ENCODE data around the gene ZDHHC22.

ZDHHC22 gene

DNA sequence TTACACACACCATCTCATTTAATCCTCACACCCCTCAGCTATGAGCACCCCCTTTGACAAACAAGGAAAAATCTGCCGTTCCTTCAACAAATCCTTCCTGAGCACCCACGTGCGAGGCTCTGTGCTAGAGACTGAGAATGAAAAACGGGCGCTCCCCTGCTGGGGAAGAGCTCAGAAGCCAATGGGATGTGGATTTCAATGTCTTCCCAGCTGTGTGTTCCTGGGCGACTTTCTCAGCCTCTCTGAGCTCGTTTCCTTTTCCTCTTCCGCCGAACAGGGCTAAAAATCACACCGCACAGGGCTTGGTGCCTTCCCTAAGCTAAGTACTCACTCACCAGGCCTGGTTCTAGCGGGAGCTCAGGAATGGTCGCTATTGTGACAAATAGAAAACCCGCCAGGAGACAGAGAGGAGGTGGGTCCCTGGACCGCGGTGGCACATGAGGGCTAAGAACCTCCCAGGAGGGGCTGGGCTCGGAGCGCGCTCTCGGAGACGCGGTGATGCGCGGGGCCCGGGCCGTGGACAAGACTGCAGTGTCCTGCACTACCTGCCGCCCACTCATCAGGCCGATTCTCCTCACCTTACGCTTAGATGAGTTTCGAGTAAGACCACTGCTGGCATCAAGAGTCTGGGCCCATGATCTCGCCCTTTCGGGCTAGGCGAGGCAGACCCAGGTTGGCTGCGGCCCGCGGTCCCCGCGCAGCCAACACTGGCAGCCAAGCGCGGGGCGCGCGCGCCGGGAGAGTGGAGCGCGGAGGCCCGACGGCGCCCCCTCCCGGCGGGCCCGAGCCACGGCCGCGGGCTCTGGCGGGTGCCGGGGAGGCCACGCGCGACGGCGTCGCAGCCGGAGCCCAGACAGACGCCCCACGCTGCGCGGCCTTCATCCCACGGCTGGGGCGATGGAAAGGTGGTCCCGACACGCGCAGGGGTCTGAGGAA lies 17.0 kb downstream of the ZDHHC22 start:
- H3K9me3 ChIP-seq (ENCODE audit: low read length), result no peaks in the 10 kb centered on the region
- H3K36me3 ChIP-seq (ENCODE audit: insufficient read depth, low read length), result peaks cover 12% of the 10 kb centered on the region
- peaks cover 0 to 8% of the 10 kb centered on the region in 2 donors for H3K27me3 ChIP-seq (ENCODE audit: control insufficient read depth in 1 of 2, insufficient read depth in 2 of 2, low read length in 2 of 2)
- H3K4me1 ChIP-seq (ENCODE audit: insufficient read depth, low read length), result peaks cover 26% of the 10 kb centered on the region
- H3K27ac ChIP-seq (ENCODE audit: low read depth, low read length), result no peak overlapping the region
- peak overlapping the region; percentile 56 to 72 for H3K4me3 ChIP-seq (ENCODE audit: low read depth in 1 of 2, low read length in 2 of 2)
- H3K9ac ChIP-seq (ENCODE audit: low read length), result no peak overlapping the region

DNA sequence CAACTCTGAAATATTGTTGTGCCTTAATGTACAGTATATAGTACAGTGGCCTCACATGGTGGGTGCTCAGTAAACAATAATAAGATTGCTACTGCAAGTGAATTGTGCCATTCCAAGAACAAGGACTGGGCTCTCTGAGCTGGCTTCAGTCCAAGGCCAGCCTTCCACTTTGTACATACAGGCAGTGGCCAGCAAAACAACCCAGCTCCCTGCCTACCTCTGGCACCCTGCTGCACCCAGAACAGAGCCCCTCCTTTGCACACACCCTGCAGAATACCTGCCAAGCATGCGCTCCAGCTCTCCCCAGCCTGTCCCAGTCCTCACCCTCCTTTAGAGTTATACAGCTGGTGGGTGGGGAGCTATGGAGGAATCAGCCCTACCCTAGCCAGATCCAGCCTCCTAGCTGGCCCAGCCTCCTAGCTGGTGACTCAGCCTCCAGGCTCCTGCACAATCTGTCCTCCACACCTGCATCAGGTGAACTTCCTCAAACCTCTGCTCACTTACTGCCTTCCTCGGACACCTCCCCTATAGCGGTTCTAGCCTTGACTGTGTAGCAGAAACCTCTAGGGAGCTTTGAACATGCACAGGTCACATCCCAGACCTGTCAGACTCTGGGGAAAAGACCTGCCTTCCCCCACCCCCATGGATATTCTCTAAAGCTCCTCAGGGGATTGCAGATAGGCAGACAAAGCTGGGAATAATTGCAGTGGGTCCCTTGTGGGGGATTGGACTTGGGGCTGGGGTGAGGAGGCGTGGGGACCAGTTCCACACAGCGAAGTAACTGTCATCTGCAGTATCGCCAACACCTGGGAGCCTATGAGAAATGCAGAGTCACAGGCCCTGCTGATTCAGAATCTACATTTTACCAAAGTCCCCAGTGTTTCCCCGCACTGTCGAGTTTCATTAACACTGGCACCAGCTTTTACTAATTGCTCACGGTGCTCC lies 17.9 kb downstream of the ZDHHC22 start:
- Histone ChIP-seq H3K9ac (ENCODE audit: low read length) (no peak overlapping the region), H3K27ac (ENCODE audit: low read depth, low read length) (no peak overlapping the region), H3K9me3 (ENCODE audit: low read length) (no peaks in the 10 kb centered on the region), H3K4me3 (ENCODE audit: low read depth in 1 of 2, low read length in 2 of 2) (peak overlapping the region in 1 of 2 donors; percentile 56), H3K36me3 (ENCODE audit: insufficient read depth, low read length) (peaks cover 12% of the 10 kb centered on the region), H3K27me3 (ENCODE audit: control insufficient read depth in 1 of 2, insufficient read depth in 2 of 2, low read length in 2 of 2) (peaks cover 0 to 8% of the 10 kb centered on the region in 2 donors), H3K4me1 (ENCODE audit: insufficient read depth, low read length) (peaks cover 26% of the 10 kb centered on the region)

DNA sequence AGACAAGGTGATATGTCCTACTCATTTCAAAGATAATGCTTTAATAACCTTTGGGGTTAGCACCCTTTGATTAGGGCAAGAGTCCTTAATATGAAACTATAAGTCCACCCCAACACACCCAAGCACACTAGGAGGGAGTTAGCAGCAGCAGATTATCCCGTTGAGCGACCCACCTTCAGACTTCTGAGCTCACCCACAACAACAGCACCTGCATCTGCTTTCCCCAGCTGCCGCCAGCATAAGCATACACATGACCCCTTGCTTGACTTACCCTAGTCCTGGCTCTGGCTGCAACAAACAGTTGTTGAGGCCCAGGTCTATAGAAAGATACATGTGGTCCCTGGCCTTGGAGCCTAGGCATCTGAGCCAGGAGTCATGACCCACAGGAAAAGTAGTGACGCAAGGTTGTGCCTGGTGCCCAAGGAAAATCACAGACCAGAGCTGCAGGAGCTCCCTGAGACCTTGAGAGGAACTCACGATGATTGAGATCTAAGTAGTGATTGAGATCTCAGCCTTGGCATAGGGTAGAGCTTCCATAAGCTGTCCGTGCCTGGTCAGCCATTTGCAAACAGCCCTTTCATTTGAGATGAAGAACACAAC lies 19.0 kb downstream of the ZDHHC22 start:
- H3K4me3 ChIP-seq (ENCODE audit: low read depth in 1 of 2, low read length in 2 of 2), result no peak overlapping the region
- no peak overlapping the region for H3K27ac ChIP-seq (ENCODE audit: low read depth, low read length)
- no peaks in the 10 kb centered on the region for H3K9me3 ChIP-seq (ENCODE audit: low read length)
- peaks cover 17% of the 10 kb centered on the region for H3K36me3 ChIP-seq (ENCODE audit: insufficient read depth, low read length)
- H3K9ac ChIP-seq (ENCODE audit: low read length), result no peak overlapping the region
- peaks cover 26% of the 10 kb centered on the region for H3K4me1 ChIP-seq (ENCODE audit: insufficient read depth, low read length)
- peaks cover 0 to 3% of the 10 kb centered on the region in 2 donors for H3K27me3 ChIP-seq (ENCODE audit: control insufficient read depth in 1 of 2, insufficient read depth in 2 of 2, low read length in 2 of 2)

DNA sequence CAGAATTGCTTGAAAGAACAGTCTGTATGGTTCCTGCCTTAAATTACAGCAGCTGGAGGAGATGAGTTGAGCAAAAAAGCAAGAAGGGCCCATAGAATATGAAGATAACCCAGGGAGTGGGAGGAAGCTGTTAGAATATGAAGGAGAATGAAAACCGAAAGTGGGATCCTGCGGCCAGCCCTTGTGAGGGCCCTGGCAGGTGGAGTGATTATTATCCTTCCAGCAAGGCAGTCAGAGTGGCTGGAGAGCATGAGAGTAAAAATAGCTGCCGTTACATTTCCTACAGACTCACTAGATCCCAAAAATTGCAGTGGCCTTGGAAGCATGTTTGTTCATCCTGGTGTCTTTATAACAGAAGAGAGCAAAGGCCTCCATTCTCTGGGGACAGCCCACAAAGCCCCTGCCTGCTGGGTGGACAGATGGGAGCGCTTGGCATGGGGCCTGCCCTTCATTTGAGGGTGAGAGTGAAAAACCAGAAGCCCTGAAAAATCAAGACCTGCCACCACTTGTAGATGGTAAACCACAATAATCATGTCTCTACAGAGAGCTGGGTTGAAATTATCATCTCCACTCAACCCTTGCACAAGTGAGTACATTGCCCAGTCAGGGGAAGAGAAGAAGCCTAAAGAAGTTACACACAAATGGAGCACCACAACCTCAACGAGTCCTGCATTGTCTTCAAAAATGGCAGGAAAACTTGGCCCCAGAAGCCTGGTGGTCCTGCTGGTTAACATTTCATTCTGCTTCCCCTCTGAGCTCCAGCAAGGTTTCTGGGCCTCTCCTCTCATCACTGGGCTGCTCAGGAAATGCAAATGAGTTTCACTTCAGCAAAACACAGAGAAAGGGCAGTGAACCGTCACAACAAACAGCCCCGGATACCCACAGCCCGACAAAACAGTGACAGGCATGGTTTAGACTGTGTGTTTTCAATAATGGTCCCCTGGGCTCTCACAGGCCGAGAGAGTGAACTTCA lies 20.5 kb downstream of the ZDHHC22 start:
- Histone ChIP-seq H3K9ac (ENCODE audit: low read length) (no peak overlapping the region), H3K4me1 (ENCODE audit: insufficient read depth, low read length) (peaks cover 26% of the 10 kb centered on the region), H3K9me3 (ENCODE audit: low read length) (no peaks in the 10 kb centered on the region), H3K27ac (ENCODE audit: low read depth, low read length) (peak overlapping the region; percentile 24), H3K36me3 (ENCODE audit: insufficient read depth, low read length) (peaks cover 31% of the 10 kb centered on the region), H3K4me3 (ENCODE audit: low read depth in 1 of 2, low read length in 2 of 2) (no peak overlapping the region), H3K27me3 (ENCODE audit: control insufficient read depth in 1 of 2, insufficient read depth in 2 of 2, low read length in 2 of 2) (no peaks in the 10 kb centered on the region)

DNA sequence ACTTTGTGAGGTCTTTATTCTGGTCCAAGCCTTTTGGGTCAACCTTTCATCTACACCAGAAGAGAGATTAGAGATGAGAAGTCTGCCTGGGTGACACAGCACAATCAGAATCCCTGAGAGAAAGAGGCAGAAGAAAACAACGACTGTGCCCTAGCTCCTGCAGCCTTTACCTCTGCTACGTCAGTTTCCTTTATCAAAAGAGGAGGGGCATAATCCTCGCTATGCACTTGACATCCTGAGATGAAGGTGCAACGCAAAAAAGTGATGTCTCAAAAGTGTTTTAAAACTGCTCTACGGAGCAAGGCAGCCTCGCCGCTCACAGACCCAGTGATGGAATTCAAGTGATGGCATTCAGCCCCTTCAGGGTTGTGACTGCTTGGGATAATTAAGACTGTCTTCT lies 21.7 kb downstream of the ZDHHC22 start:
- Histone ChIP-seq H3K9ac (ENCODE audit: low read length) (no peak overlapping the region), H3K4me3 (ENCODE audit: low read depth in 1 of 2, low read length in 2 of 2) (no peak overlapping the region), H3K4me1 (ENCODE audit: insufficient read depth, low read length) (peaks cover 21% of the 10 kb centered on the region), H3K9me3 (ENCODE audit: low read length) (no peaks in the 10 kb centered on the region), H3K27me3 (ENCODE audit: control insufficient read depth in 1 of 2, insufficient read depth in 2 of 2, low read length in 2 of 2) (no peaks in the 10 kb centered on the region), H3K27ac (ENCODE audit: low read depth, low read length) (no peak overlapping the region), H3K36me3 (ENCODE audit: insufficient read depth, low read length) (peaks cover 36% of the 10 kb centered on the region)

DNA sequence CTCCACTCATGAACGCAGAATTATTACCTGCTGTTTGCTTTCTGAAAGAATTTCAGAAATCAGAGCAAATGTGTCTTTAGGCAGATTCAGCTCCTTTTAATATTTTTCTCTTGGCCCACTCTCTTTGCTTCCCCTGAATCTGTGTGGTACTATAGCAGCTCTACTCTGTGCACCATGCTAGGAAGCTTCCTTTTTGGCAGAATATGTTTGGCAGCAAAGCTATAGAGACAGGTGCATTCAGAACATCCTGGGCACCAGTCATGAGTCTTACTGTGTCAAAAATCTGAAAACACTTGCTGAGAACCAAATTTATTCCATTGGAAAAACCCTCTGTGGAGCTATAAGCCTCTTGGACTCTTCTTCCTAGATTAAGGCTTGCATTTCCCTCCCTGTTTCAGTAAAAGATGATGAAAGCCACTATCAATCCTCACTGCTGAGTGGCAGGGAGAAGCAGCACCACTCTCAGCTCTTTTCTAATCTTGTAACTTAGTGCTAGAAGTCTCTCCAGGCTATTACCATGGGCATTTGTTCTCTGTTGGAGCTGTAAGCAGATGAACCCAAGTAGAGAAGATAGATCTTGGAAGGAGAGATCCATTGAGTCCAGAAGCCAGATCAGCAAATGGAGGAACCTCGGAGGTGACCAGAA lies 25.3 kb downstream of the ZDHHC22 start:
- peaks cover 14% of the 10 kb centered on the region for H3K4me1 ChIP-seq (ENCODE audit: insufficient read depth, low read length)
- H3K36me3 ChIP-seq (ENCODE audit: insufficient read depth, low read length), result peaks cover 48% of the 10 kb centered on the region
- H3K27me3 ChIP-seq (ENCODE audit: control insufficient read depth in 1 of 2, insufficient read depth in 2 of 2, low read length in 2 of 2), result no peaks in the 10 kb centered on the region
- no peak overlapping the region for H3K4me3 ChIP-seq (ENCODE audit: low read depth in 1 of 2, low read length in 2 of 2)
- H3K27ac ChIP-seq (ENCODE audit: low read depth, low read length), result no peak overlapping the region
- no peaks in the 10 kb centered on the region for H3K9me3 ChIP-seq (ENCODE audit: low read length)
- no peak overlapping the region for H3K9ac ChIP-seq (ENCODE audit: low read length)

DNA sequence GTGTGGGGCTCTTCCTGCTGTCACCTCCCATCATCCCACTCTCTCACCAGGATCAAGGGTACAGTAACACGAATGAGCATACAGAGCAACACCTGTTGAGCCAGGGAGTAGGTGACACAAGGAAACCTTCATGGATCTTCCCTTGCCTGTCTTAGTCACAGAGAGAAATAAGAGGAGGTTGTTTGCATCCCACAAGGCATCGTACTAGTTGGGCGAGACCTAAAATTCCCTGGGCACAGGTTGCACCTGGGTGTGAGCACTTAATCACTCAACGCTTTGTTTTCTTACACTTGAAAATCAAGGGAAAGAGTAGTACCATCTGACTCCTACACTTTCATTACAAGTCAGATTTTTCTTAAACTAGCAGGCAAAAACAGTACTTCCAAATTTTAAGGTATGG lies 27.0 kb downstream of the ZDHHC22 start:
- Histone ChIP-seq H3K27me3 (ENCODE audit: control insufficient read depth in 1 of 2, insufficient read depth in 2 of 2, low read length in 2 of 2) (no peaks in the 10 kb centered on the region), H3K4me3 (ENCODE audit: low read depth in 1 of 2, low read length in 2 of 2) (no peak overlapping the region), H3K36me3 (ENCODE audit: insufficient read depth, low read length) (peaks cover 51% of the 10 kb centered on the region), H3K9me3 (ENCODE audit: low read length) (no peaks in the 10 kb centered on the region), H3K4me1 (ENCODE audit: insufficient read depth, low read length) (peaks cover 22% of the 10 kb centered on the region), H3K9ac (ENCODE audit: low read length) (no peak overlapping the region), H3K27ac (ENCODE audit: low read depth, low read length) (no peak overlapping the region)

DNA sequence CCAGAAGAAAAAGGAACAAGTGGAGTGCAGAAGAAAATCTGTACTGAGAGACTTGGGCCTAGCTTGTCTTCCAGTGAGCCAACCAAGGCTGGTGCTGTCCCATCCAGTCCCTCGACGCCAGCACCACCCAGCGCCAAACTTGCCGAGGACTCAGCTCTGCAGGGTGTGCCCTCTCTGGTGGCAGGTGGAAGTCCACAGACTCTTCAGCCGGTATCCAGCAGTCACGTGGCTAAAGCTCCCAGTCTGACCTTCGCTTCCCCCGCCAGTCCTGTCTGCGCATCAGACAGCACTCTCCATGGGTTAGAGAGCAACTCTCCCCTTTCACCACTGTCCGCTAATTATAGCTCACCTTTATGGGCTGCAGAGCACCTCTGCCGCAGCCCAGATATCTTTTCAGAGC lies 27.9 kb downstream of the ZDHHC22 start:
- peaks cover 28% of the 10 kb centered on the region for H3K4me1 ChIP-seq (ENCODE audit: insufficient read depth, low read length)
- H3K9ac ChIP-seq (ENCODE audit: low read length), result no peak overlapping the region
- no peaks in the 10 kb centered on the region for H3K9me3 ChIP-seq (ENCODE audit: low read length)
- H3K27ac ChIP-seq (ENCODE audit: low read depth, low read length), result no peak overlapping the region
- H3K27me3 ChIP-seq (ENCODE audit: control insufficient read depth in 1 of 2, insufficient read depth in 2 of 2, low read length in 2 of 2), result no peaks in the 10 kb centered on the region
- H3K4me3 ChIP-seq (ENCODE audit: low read depth in 1 of 2, low read length in 2 of 2), result no peak overlapping the region
- peaks cover 61% of the 10 kb centered on the region for H3K36me3 ChIP-seq (ENCODE audit: insufficient read depth, low read length)

DNA sequence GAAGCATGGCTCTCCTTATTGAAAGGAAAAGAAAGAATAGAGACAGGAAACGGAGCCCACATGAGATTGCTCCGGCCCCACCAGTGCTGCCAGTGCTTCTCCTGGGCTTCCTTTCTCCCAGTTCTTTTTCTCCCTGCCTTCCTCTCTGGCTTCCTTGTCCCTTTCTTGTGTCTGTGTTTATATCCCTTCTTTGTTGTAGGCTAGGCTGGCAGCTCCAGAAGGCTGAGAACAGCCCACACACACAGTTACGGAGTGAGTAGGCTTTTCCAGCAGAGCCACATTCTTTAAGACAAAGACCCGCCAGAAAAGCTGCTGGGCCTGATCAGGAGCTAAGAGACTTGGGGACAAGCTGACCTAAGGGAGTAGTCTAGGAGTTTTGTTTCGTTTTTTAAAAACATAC lies 30.6 kb downstream of the ZDHHC22 start:
- Histone ChIP-seq H3K9me3 (ENCODE audit: low read length) (no peaks in the 10 kb centered on the region), H3K9ac (ENCODE audit: low read length) (peak overlapping the region; percentile 23), H3K4me1 (ENCODE audit: insufficient read depth, low read length) (peaks cover 40% of the 10 kb centered on the region), H3K36me3 (ENCODE audit: insufficient read depth, low read length) (peaks cover 66% of the 10 kb centered on the region), H3K27me3 (ENCODE audit: control insufficient read depth in 1 of 2, insufficient read depth in 2 of 2, low read length in 2 of 2) (no peaks in the 10 kb centered on the region), H3K27ac (ENCODE audit: low read depth, low read length) (peak overlapping the region; percentile 52), H3K4me3 (ENCODE audit: low read depth in 1 of 2, low read length in 2 of 2) (no peak overlapping the region)

DNA sequence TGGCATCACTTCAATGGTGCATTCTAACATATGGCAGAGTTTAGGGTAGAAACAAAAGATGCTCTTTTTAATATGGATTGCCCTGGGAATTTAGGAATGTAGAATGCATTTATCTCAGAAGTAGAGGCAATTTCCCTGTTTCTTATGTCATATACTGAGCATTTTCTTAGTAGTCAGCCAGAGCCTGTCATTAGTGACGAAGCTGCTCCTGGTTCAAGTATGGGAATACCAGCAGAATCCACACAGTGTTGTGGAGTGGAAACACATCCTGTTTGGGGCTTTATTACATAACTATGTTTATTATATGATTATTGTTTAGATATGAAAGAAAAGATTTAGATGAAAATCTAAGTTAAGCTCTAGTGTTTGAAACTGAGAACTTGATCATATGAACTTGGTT lies 31.3 kb downstream of the ZDHHC22 start:
- H3K27ac ChIP-seq (ENCODE audit: low read depth, low read length), result peak overlapping the region; percentile 29
- H3K27me3 ChIP-seq (ENCODE audit: control insufficient read depth in 1 of 2, insufficient read depth in 2 of 2, low read length in 2 of 2), result no peaks in the 10 kb centered on the region
- peaks cover 47% of the 10 kb centered on the region for H3K4me1 ChIP-seq (ENCODE audit: insufficient read depth, low read length)
- H3K36me3 ChIP-seq (ENCODE audit: insufficient read depth, low read length), result peaks cover 71% of the 10 kb centered on the region
- no peak overlapping the region for H3K4me3 ChIP-seq (ENCODE audit: low read depth in 1 of 2, low read length in 2 of 2)
- H3K9ac ChIP-seq (ENCODE audit: low read length), result peak overlapping the region; percentile 23
- no peaks in the 10 kb centered on the region for H3K9me3 ChIP-seq (ENCODE audit: low read length)
